HG03457 (cell line): ENCODE measurements around the gene PHF21A.

Experiments
- ATAC-seq: cut with Tn5 transposase; IDR thresholded peaks from one replicate; pipeline ENCODE4 v1.9.1; 2021; ENCODE audit warnings: moderate number of reproducible peaks; ENCODE audit not compliant: unreplicated experiment

Gene PHF21A

GRCh38 chr11:45936511-45937054, 184.7 kb downstream of the PHF21A start:
- no peak for ATAC-seq

GRCh38 chr11:45935349-45936064, 185.7 kb downstream of the PHF21A start:
- ATAC-seq = no peak

GRCh38 chr11:45934580-45935318, 186.5 kb downstream of the PHF21A start:
- ATAC-seq = no peak

- ATAC-seq = no peak
Measured at GRCh38 chr11:45933846-45934579, 187.2 kb downstream of the PHF21A start.

- ATAC-seq = no peak
Measured at GRCh38 chr11:45933131-45933831, 188.0 kb downstream of the PHF21A start.

GRCh38 chr11:45932217-45932616, 189.0 kb downstream of the PHF21A start:
- ATAC-seq = no peak

- ATAC-seq = no peak
Measured at GRCh38 chr11:45931739-45932138, 189.5 kb downstream of the PHF21A start.

- ATAC-seq = no peak
Measured at GRCh38 chr11:45930951-45931570, 190.2 kb downstream of the PHF21A start.

- ATAC-seq = peak; percentile 79
Measured at GRCh38 chr11:45930031-45930794, 191.0 kb downstream of the PHF21A start.

GRCh38 chr11:45929486-45930030, 191.7 kb downstream of the PHF21A start:
- ATAC-seq = peak; percentile 21

- no peak for ATAC-seq
Measured at GRCh38 chr11:45928535-45929215, 192.6 kb downstream of the PHF21A start.

- ATAC-seq = no peak
Measured at GRCh38 chr11:45927684-45928413, 193.4 kb downstream of the PHF21A start.

- ATAC-seq = no peak
Measured at GRCh38 chr11:45927332-45927683, 193.9 kb downstream of the PHF21A start.

GRCh38 chr11:45926536-45927331, 194.5 kb downstream of the PHF21A start:
- ATAC-seq = no peak

- no peak for ATAC-seq
Measured at GRCh38 chr11:45926001-45926401, 195.3 kb downstream of the PHF21A start.

- ATAC-seq = no peak
Measured at GRCh38 chr11:45925550-45925949, 195.7 kb downstream of the PHF21A start.

GRCh38 chr11:45924927-45925326, 196.3 kb downstream of the PHF21A start:
- no peak for ATAC-seq
